ENCODE measurements around the gene LTA.

The LTA gene

GRCh38 chr6:31573239-31574105 lies 1.4 kb downstream of the LTA start:
- H3K36me3 ChIP-seq (ENCODE audit: control insufficient read depth in 2 of 2, insufficient read depth in 1 of 2, low read length in 2 of 2), result no peaks in the 10 kb centered on the region
- no peak overlapping the region for H3K27ac ChIP-seq (ENCODE audit: extremely low read depth, low read depth, low read length)
- H3K4me3 ChIP-seq (ENCODE audit: low read depth, low read length), result no peak overlapping the region
- POLR2A ChIA-PET, result interaction anchor here (1.3 to 1.4 kb wide), 2 partner anchors 9 kb away, joined by 3 to 4 read pairs; partner anchors contain the start of gene LTB
- no peaks in the 10 kb centered on the region for H3K4me1 ChIP-seq (ENCODE audit: control insufficient read depth, insufficient read depth, low read length)
- TF ChIP-seq ELK4 (IDR thresholded peaks at IDR 0.05; ENCODE audit: borderline replicate concordance, low read depth, low read length) (no peak), ZNF23 (tag by site-specific recombination; IDR thresholded peaks at IDR 0.05; ENCODE audit: borderline replicate concordance) (no peak), ZBTB1 (tag by site-specific recombination; IDR thresholded peaks at IDR 0.05) (no peak), ZNF623 (tag by site-specific recombination; IDR thresholded peaks at IDR 0.05) (no peak), ZNF354C (tag by site-specific recombination; IDR thresholded peaks at IDR 0.05; ENCODE audit: borderline replicate concordance, low read depth) (no peak), ZNF626 (tag by site-specific recombination; IDR thresholded peaks at IDR 0.05) (no peak), ZNF24 (tag by site-specific recombination; IDR thresholded peaks at IDR 0.05) (no peak), SP2 (tag by site-specific recombination; IDR thresholded peaks at IDR 0.05) (no peak), ZNF792 (tag by site-specific recombination; IDR thresholded peaks at IDR 0.05) (no peak), ZNF18 (tag by site-specific recombination; IDR thresholded peaks at IDR 0.05) (no peak), ZNF548 (tag by site-specific recombination; IDR thresholded peaks at IDR 0.05) (no peak), ZNF202 (tag by site-specific recombination; IDR thresholded peaks at IDR 0.05; ENCODE audit: borderline replicate concordance) (no peak), FEZF1 (tag by site-specific recombination; IDR thresholded peaks at IDR 0.05) (no peak), ZNF776 (tag by site-specific recombination; IDR thresholded peaks at IDR 0.05; ENCODE audit: borderline replicate concordance) (no peak), ZNF830 (tag by site-specific recombination; IDR thresholded peaks at IDR 0.05; ENCODE audit: low read depth) (no peak), ZNF530 (tag by site-specific recombination; IDR thresholded peaks at IDR 0.05; ENCODE audit: low read depth) (no peak), TCF7L2 (IDR thresholded peaks at IDR 0.05; ENCODE audit: borderline replicate concordance, low read depth, low read length) (no peak), ZNF610 (tag by site-specific recombination; IDR thresholded peaks at IDR 0.05; ENCODE audit: borderline replicate concordance) (no peak)
- CTCF ChIA-PET, result interaction anchor here (1.0 to 18.7 kb wide), 5 partner anchors 11 to 79 kb away, joined by 3 to 518 read pairs (median 3); partner anchors contain the start of gene NCR3
- H3K9me3 ChIP-seq (ENCODE audit: control insufficient read depth, insufficient read depth, low read depth, low read length), result no peaks in the 10 kb centered on the region

GRCh38 chr6:31574106-31575061 lies 2.3 kb downstream of the LTA start:
- CTCF ChIA-PET, result interaction anchor here (1.0 to 18.7 kb wide), 9 partner anchors 10 to 78 kb away, joined by 3 to 518 read pairs (median 4); partner anchors contain the start of genes ATP6V1G2, LST1 and NCR3
- Histone ChIP-seq H3K4me3 (ENCODE audit: low read depth, low read length) (no peak overlapping the region), H3K27ac (ENCODE audit: extremely low read depth, low read depth, low read length) (no peak overlapping the region)
- TF ChIP-seq GLIS2 (tag by site-specific recombination; IDR thresholded peaks at IDR 0.05), result 0 out of 2 replicates have a peak, but pooled peaks have one; percentile 9
- TF ChIP-seq ZNF155 (tag by site-specific recombination; IDR thresholded peaks at IDR 0.05), result no peak
- no peak for TF ChIP-seq SCRT1 (tag by site-specific recombination; IDR thresholded peaks at IDR 0.05; ENCODE audit: borderline replicate concordance)
- 0 out of 2 replicates have a peak, but pooled peaks have one; percentile 21 for TF ChIP-seq CTCF (tag by site-specific recombination; IDR thresholded peaks at IDR 0.05)
- no peak for TF ChIP-seq ZNF280C (tag by site-specific recombination; IDR thresholded peaks at IDR 0.05)
- TF ChIP-seq ZNF248 (tag by site-specific recombination; IDR thresholded peaks at IDR 0.05), result no peak
- TF ChIP-seq ZNF394 (tag by site-specific recombination; IDR thresholded peaks at IDR 0.05; ENCODE audit: borderline replicate concordance), result peak; percentile 19; the same call in 1 of the 2 replicates

More at GRCh38 chr6:31574106-31575061, 2.3 kb downstream of the LTA start:
- POLR2A ChIA-PET, result interaction anchor here (1.3 to 1.4 kb wide), 3 partner anchors 8 to 48 kb away, joined by 3 to 4 read pairs (median 3); partner anchors contain the start of gene LTB
- no peaks in the 10 kb centered on the region for H3K9me3 ChIP-seq (ENCODE audit: control insufficient read depth, insufficient read depth, low read depth, low read length)
- no peaks in the 10 kb centered on the region for H3K4me1 ChIP-seq (ENCODE audit: control insufficient read depth, insufficient read depth, low read length)
- H3K36me3 ChIP-seq (ENCODE audit: control insufficient read depth in 2 of 2, insufficient read depth in 1 of 2, low read length in 2 of 2), result no peaks in the 10 kb centered on the region
